ENCODE results near the gene ZBTB20.

Gene ZBTB20

GRCh38 chr3:114672692-114673447 is 474.2 kb downstream of the ZBTB20 start:
- no peak for DNase-seq (ENCODE audit: low read depth)

- no peak for DNase-seq (ENCODE audit: low read depth)
Observed at GRCh38 chr3:114671741-114672510, 475.2 kb downstream of the ZBTB20 start.

- no peak for DNase-seq (ENCODE audit: low read depth)
Observed at GRCh38 chr3:114669614-114670013, 477.5 kb downstream of the ZBTB20 start.

GRCh38 chr3:114668099-114668498 is 479.0 kb downstream of the ZBTB20 start:
- DNase-seq (ENCODE audit: low read depth) = no peak

GRCh38 chr3:114666623-114667022 is 480.5 kb downstream of the ZBTB20 start:
- no peak for DNase-seq (ENCODE audit: low read depth)

- DNase-seq (ENCODE audit: low read depth) = no peak
Observed at GRCh38 chr3:114664006-114664405, 483.1 kb downstream of the ZBTB20 start.

GRCh38 chr3:114660808-114661207 is 486.3 kb downstream of the ZBTB20 start:
- no peak for DNase-seq (ENCODE audit: low read depth)

- DNase-seq (ENCODE audit: low read depth) = no peak
Observed at GRCh38 chr3:114660124-114660523, 487.0 kb downstream of the ZBTB20 start.

- no peak for DNase-seq (ENCODE audit: low read depth)
Observed at GRCh38 chr3:114659109-114660061, 487.7 kb downstream of the ZBTB20 start.

- no peak for DNase-seq (ENCODE audit: low read depth)
Observed at GRCh38 chr3:114651555-114651954, 495.5 kb downstream of the ZBTB20 start.

GRCh38 chr3:114650808-114651207 is 496.3 kb downstream of the ZBTB20 start:
- DNase-seq (ENCODE audit: low read depth) = no peak

GRCh38 chr3:114649331-114649730 is 497.8 kb downstream of the ZBTB20 start:
- DNase-seq (ENCODE audit: low read depth) = no peak

GRCh38 chr3:114646526-114646925 is 500.6 kb downstream of the ZBTB20 start:
- no peak for DNase-seq (ENCODE audit: low read depth)

- DNase-seq (ENCODE audit: low read depth) = no peak
Observed at GRCh38 chr3:114645392-114645791, 501.7 kb downstream of the ZBTB20 start.

- DNase-seq (ENCODE audit: low read depth) = no peak
Observed at GRCh38 chr3:114644367-114644766, 502.7 kb downstream of the ZBTB20 start.

- no peak for DNase-seq (ENCODE audit: low read depth)
Observed at GRCh38 chr3:114642951-114643741, 503.9 kb downstream of the ZBTB20 start.

- DNase-seq (ENCODE audit: low read depth) = no peak
Observed at GRCh38 chr3:114640126-114640525, 507.0 kb downstream of the ZBTB20 start.

- DNase-seq (ENCODE audit: low read depth) = no peak
Observed at GRCh38 chr3:114639171-114639570, 507.9 kb downstream of the ZBTB20 start.

- no peak for DNase-seq (ENCODE audit: low read depth)
Observed at GRCh38 chr3:114635878-114636277, 511.2 kb downstream of the ZBTB20 start.

GRCh38 chr3:114634635-114635034 is 512.5 kb downstream of the ZBTB20 start:
- no peak for DNase-seq (ENCODE audit: low read depth)

- DNase-seq (ENCODE audit: low read depth) = no peak
Observed at GRCh38 chr3:114632757-114633424, 514.2 kb downstream of the ZBTB20 start.

Measured in stimulated activated CD8-positive, alpha-beta memory T cell treated with anti-CD3 and anti-CD28 coated beads, Interleukin-15, amount 100 ng/mL, for 24 hours (primary cell).